H9 (cell line): Measurements from ENCODE around the gene IFFO2. TPM values are rescaled to one million over a fixed set of nuclear protein-coding genes. Genes with fewer than 3 reads are reported as not detected.

Source experiments
- DNase-seq: peaks from one replicate; pipeline ENCODE4 v3.0.0-alpha.2; 2017
- H2AFZ ChIP-seq: one replicate; pipeline ENCODE4 v1.6.1; 2013; ENCODE audit warnings: mild to moderate bottlenecking, low read length, control low read depth, moderate library complexity
- H2AK5ac ChIP-seq: 2 replicates; pipeline ENCODE4 v1.6.1; 2013; ENCODE audit warnings: low read length, control low read depth, mixed read lengths; ENCODE audit not compliant: insufficient read length
- H2BK120ac ChIP-seq: one replicate; pipeline ENCODE4 v1.6.1; 2013; ENCODE audit warnings: low read depth, mild to moderate bottlenecking, low read length, control low read depth, inconsistent platforms; ENCODE audit not compliant: poor library complexity, severe bottlenecking
- H2BK12ac ChIP-seq: 2 replicates; pipeline ENCODE4 v1.6.1; 2013; ENCODE audit warnings: low read length, control low read depth, mixed read lengths, low read depth; ENCODE audit not compliant: insufficient read length
- H2BK15ac ChIP-seq: 2 replicates; pipeline ENCODE4 v1.6.1; 2013; ENCODE audit warnings: low read depth, low read length, control low read depth
- H2BK20ac ChIP-seq: one replicate; pipeline ENCODE4 v1.6.1; 2013; ENCODE audit warnings: low read depth, mild to moderate bottlenecking, low read length, control low read depth, inconsistent platforms; ENCODE audit not compliant: poor library complexity, severe bottlenecking
- H2BK5ac ChIP-seq: 2 replicates; pipeline ENCODE4 v1.6.1; 2013; ENCODE audit warnings: low read length, control low read depth, mixed read lengths; ENCODE audit not compliant: insufficient read length
- H3K14ac ChIP-seq: 2 replicates; pipeline ENCODE4 v1.6.1; 2013; ENCODE audit warnings: low read length, control low read depth; ENCODE audit not compliant: insufficient read depth
- H3K18ac ChIP-seq: 2 replicates; pipeline ENCODE4 v1.6.1; 2013; ENCODE audit warnings: low read depth, mild to moderate bottlenecking, mixed read lengths, low read length, control low read depth; ENCODE audit not compliant: insufficient read length
- H3K23ac ChIP-seq: 2 replicates; pipeline ENCODE4 v1.6.1; 2013; ENCODE audit warnings: low read length, control low read depth, mixed read lengths, low read depth; ENCODE audit not compliant: insufficient read length
- H3K23me2 ChIP-seq: 2 replicates; pipeline ENCODE4 v1.6.1; 2013; ENCODE audit warnings: low read depth, mild to moderate bottlenecking, mixed read lengths, low read length, control low read depth; ENCODE audit not compliant: insufficient read length, poor library complexity, severe bottlenecking
- H3K27ac ChIP-seq: 2 replicates; pipeline ENCODE4 v1.5.1; 2013; ENCODE audit warnings: low read length, control low read depth, mixed read lengths, low read depth; ENCODE audit not compliant: insufficient read length
- H3K27me3 ChIP-seq: 2 replicates; pipeline ENCODE4 v1.6.1; 2013; ENCODE audit warnings: low read length, control low read depth, inconsistent platforms; ENCODE audit not compliant: insufficient read depth
- H3K4ac ChIP-seq: 2 replicates; pipeline ENCODE4 v1.6.1; 2013; ENCODE audit warnings: low read depth, mild to moderate bottlenecking, control low read depth, inconsistent platforms, low read length, moderate library complexity
- H3K4me1 ChIP-seq: 2 replicates; pipeline ENCODE4 v1.6.1; 2013; ENCODE audit warnings: low read length, control low read depth, inconsistent platforms; ENCODE audit not compliant: insufficient read depth
- H3K4me2 ChIP-seq: 2 replicates; pipeline ENCODE4 v1.6.1; 2013; ENCODE audit warnings: low read length, control low read depth, mixed read lengths; ENCODE audit not compliant: insufficient read length, insufficient read depth
- H3K56ac ChIP-seq: 2 replicates; pipeline ENCODE4 v1.6.1; 2013; ENCODE audit warnings: low read depth, mild to moderate bottlenecking, mixed read lengths, low read length, control low read depth; ENCODE audit not compliant: insufficient read length
- H3K79me1 ChIP-seq: 2 replicates; pipeline ENCODE4 v1.6.1; 2013; ENCODE audit warnings: low read depth, mild to moderate bottlenecking, moderate library complexity, low read length, control low read depth, inconsistent platforms; ENCODE audit not compliant: insufficient read depth, poor library complexity, severe bottlenecking
- H3K79me2 ChIP-seq: 2 replicates; pipeline ENCODE4 v1.6.1; 2013; ENCODE audit warnings: low read length, control low read depth, inconsistent platforms; ENCODE audit not compliant: insufficient read depth
- H3K9ac ChIP-seq: 2 replicates; pipeline ENCODE4 v1.6.1; 2013; ENCODE audit warnings: low read length, control low read depth, mixed read lengths; ENCODE audit not compliant: insufficient read length; ENCODE audit errors: extremely low read depth
- H3K9me3 ChIP-seq: one replicate; pipeline ENCODE4 v1.6.1; 2013; ENCODE audit warnings: low read depth, low read length, inconsistent platforms; ENCODE audit not compliant: control insufficient read depth
- H3T11ph ChIP-seq: one replicate; pipeline ENCODE4 v1.6.1; 2013; ENCODE audit warnings: mild to moderate bottlenecking, low read length, control low read depth, inconsistent platforms
- H4K20me1 ChIP-seq: one replicate; pipeline ENCODE4 v1.6.1; 2013; ENCODE audit not compliant: control insufficient read depth, insufficient read length, insufficient read depth
- H4K5ac ChIP-seq: 2 replicates; pipeline ENCODE4 v1.6.1; 2013; ENCODE audit warnings: low read depth, mild to moderate bottlenecking, mixed read lengths, low read length, control low read depth; ENCODE audit not compliant: insufficient read length
- H4K8ac ChIP-seq: replicated peaks from 2 replicates; pipeline ENCODE4 v1.6.1; 2013; ENCODE audit warnings: low read length, control low read depth, mixed read lengths, low read depth; ENCODE audit not compliant: insufficient read length
- H4K91ac ChIP-seq: 2 replicates; pipeline ENCODE4 v1.6.1; 2013; ENCODE audit warnings: low read depth, mild to moderate bottlenecking, moderate library complexity, mixed read lengths, low read length, control low read depth; ENCODE audit not compliant: insufficient read length
- H3K27ac Mint-ChIP-seq, 3 experiments: 2 replicates in 2 of 3; 3 replicates in 1 of 3; pipeline ENCODE4 v1.8.0; 2020 to 2021; ENCODE audit warnings: mixed read lengths in 3 of 3, mild to moderate bottlenecking in 1 of 3, moderate library complexity in 1 of 3
- H3K27me3 Mint-ChIP-seq: 2 replicates; pipeline ENCODE4 v1.8.0; 2021; ENCODE audit warnings: low read depth, mild to moderate bottlenecking, moderate library complexity, mixed read lengths
- H3K36me3 Mint-ChIP-seq, 3 experiments: 2 replicates in 2 of 3; 3 replicates in 1 of 3; pipeline ENCODE4 v1.8.0; 2020 to 2021; ENCODE audit warnings: low read depth in 3 of 3, mixed read lengths in 3 of 3; ENCODE audit not compliant: insufficient read depth in 1 of 3
- H3K4me1 Mint-ChIP-seq, 2 experiments: 2 replicates each; pipeline ENCODE4 v1.8.0; 2020; ENCODE audit warnings: mixed read lengths in 2 of 2
- H3K4me3 Mint-ChIP-seq, 2 experiments: 2 replicates in 1 of 2; 3 replicates in 1 of 2; pipeline ENCODE4 v1.8.0; 2020 to 2021; ENCODE audit warnings: mild to moderate bottlenecking in 2 of 2, mixed read lengths in 2 of 2, moderate library complexity in 1 of 2
- H3K9me3 Mint-ChIP-seq, 2 experiments: 2 replicates in 1 of 2; 3 replicates in 1 of 2; pipeline ENCODE4 v1.8.0; 2020; ENCODE audit warnings: mild to moderate bottlenecking in 2 of 2, mixed read lengths in 2 of 2, moderate library complexity in 1 of 2
- CTCF ChIP-seq: fragments of 200-600 bp; sonication (generic); conservative IDR thresholded peaks from 3 replicates; pipeline ENCODE4 v1.8.0; 2021; ENCODE audit warnings: antibody characterized with exemption, mild to moderate bottlenecking
- WGBS: extraction: QIAGEN DNeasy Blood & Tissue Kit; methylation state at CpG from one replicate; pipeline ENCODE4 v1.1.7; 2013; ENCODE audit warnings: missing lambda C conversion rate, low lambda C conversion rate, mixed read lengths; ENCODE audit not compliant: insufficient read length; ENCODE audit errors: extremely low coverage; 5-methylcytosine and 5-hydroxymethylcytosine counted together
- total RNA-seq: library from RNA; stranded (reverse); gene quantifications from 2 replicates; pipeline ENCODE4 v1.2.1, GENCODE V29; 2021

Gene IFFO2
- total RNA-seq, 1 experiment from 2014 or later: 3.6 TPM

DNA sequence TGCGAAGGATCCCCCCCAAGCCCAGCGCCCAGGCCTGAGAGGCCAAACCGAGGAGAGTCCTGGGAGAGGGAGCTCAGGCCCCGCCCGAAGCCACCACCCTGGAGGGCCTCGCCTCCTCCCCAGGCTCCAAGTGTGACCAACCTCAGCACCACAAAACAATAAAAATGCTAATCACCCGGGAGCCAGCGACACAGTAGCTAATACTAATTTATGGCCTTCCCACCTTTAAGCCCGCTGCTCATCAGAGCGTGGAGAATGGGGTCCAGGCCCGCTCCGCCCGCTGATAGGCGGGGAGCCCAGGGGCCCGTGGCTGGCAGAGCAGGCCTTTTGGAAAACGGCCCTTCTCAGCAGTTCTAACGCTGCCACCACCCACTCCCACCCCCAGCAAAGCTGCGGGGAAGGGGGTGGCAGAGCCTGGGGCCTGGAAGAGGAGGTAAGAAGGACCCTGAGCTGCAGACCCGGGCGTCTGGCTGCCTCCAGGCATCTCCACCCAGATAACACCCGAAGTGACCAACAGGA lies 76.6 kb downstream of the IFFO2 start:
- H4K8ac ChIP-seq: no peak overlapping the region

More for the DNA sequence above, 76.6 kb downstream of the IFFO2 start:
- Histone ChIP-seq H3K79me1 (no peaks in the 10 kb centered on the region), H3K23me2 (no peaks in the 10 kb centered on the region), H3K4me2 (no peak overlapping the region), H3K4me1 (no peaks in the 10 kb centered on the region), H4K20me1 (no peaks in the 10 kb centered on the region), H2BK5ac (no peak overlapping the region), H2BK120ac (no peak overlapping the region), H4K91ac (no peak overlapping the region), H3K9me3 (no peaks in the 10 kb centered on the region), H2AK5ac (no peak overlapping the region), H2BK15ac (no peak overlapping the region), H2AFZ (no peak overlapping the region), H3K4ac (no peak overlapping the region), H3K79me2 (no peaks in the 10 kb centered on the region), H3K14ac (no peak overlapping the region), H3K56ac (no peak overlapping the region), H3T11ph (no peak overlapping the region), H3K27ac (no peak overlapping the region), H4K5ac (no peak overlapping the region), H2BK20ac (no peak overlapping the region), H3K27me3 (no peaks in the 10 kb centered on the region), H3K9ac (no peak overlapping the region), H2BK12ac (no peak overlapping the region), H3K18ac (no peak overlapping the region), H3K23ac (no peak overlapping the region)
- TF ChIP-seq CTCF: no peak
- WGBS: no CpG with 5 or more reads among the region's 21 CpGs
- Mint-ChIP-seq H3K36me3 (peaks cover 3 to 13% (median 9%) of the 10 kb centered on the region in 3 experiments; a peak in 4 of 7 replicates), H3K4me3 (no peak overlapping the region), H3K9me3 (no peaks in the 10 kb centered on the region), H3K4me1 (peaks cover 0 to 11% of the 10 kb centered on the region in 2 experiments; a peak in 2 of 4 replicates), H3K27ac (no peak overlapping the region; a peak in 1 of 7 replicates), H3K27me3 (no peaks in the 10 kb centered on the region)
- no peak for DNase-seq
